Sigmoid colon (tissue), 7 donors: ENCODE measurements around the gene SLC3A2. TPM values are rescaled to one million over a fixed set of nuclear protein-coding genes. Genes with fewer than 3 reads are reported as not detected.
"Not testable (repeated sequence)": the region's sequence is repeated elsewhere in the genome, so short reads cannot be mapped to it uniquely, and the experiment has no call there.

Source experiments
- DNase-seq: peaks from one replicate; pipeline ENCODE4 v3.0.0-alpha.2; 2019
- H3K27ac ChIP-seq, 4 donors: fragments of 200-600 bp; sonication (generic); one replicate each; pipeline ENCODE4 v1.5.1; 2016 to 2019; ENCODE audit warnings: mild to moderate bottlenecking in 1 of 4
- H3K27me3 ChIP-seq, 3 donors: fragments of 200-600 bp; sonication (generic); one replicate each; pipeline ENCODE4 v1.5.1; 2019; ENCODE audit warnings: mild to moderate bottlenecking in 1 of 3
- H3K36me3 ChIP-seq, 4 donors: fragments of 200-600 bp; sonication (generic); one replicate each; pipeline ENCODE4 v1.5.1; 2016 to 2019
- H3K4me1 ChIP-seq, 4 donors: fragments of 200-600 bp; sonication (generic); one replicate each; pipeline ENCODE4 v1.5.1; 2017 to 2019
- H3K4me3 ChIP-seq, 4 donors: fragments of 200-600 bp; sonication (generic); one replicate each; pipeline ENCODE4 v1.5.1; 2017 to 2019; ENCODE audit warnings: mild to moderate bottlenecking in 2 of 4, moderate library complexity in 1 of 4
- H3K9me3 ChIP-seq, 4 donors: fragments of 200-600 bp in 3 of 4; sonication (generic) in 3 of 4; one replicate each; pipeline versions ENCODE4 v1.5.1 to v1.6.1; 2013 to 2019
- CTCF ChIP-seq, 4 experiments: fragments of 450-650 bp in 3 of 4; fragments of 200-600 bp in 1 of 4; IDR thresholded peaks; one replicate each; pipeline ENCODE4 v1.5.1; 2016 to 2019; ENCODE audit warnings: antibody characterized with exemption in 4 of 4, mild to moderate bottlenecking in 3 of 4, moderate library complexity in 2 of 4
- EP300 ChIP-seq, 4 donors: sonication (generic); formaldehyde crosslinking; IDR thresholded peaks; one replicate each; pipeline ENCODE4 v1.6.1; 2017; ENCODE audit warnings: antibody characterized with exemption in 4 of 4
- POLR2A ChIP-seq, 2 donors: fragments of 450-650 bp; IDR thresholded peaks; one replicate each; pipeline ENCODE4 v1.6.1; 2016; ENCODE audit warnings: antibody characterized with exemption in 2 of 2, mild to moderate bottlenecking in 2 of 2, moderate library complexity in 2 of 2
- POLR2AphosphoS5 ChIP-seq, 4 donors: sonication (generic); formaldehyde crosslinking; IDR thresholded peaks; one replicate each; pipeline ENCODE4 v1.6.1; 2017; ENCODE audit warnings: antibody characterized with exemption in 4 of 4
- WGBS, 2 donors: extraction: QIAGEN DNeasy Blood & Tissue Kit; methylation state at CpG; one replicate each; pipeline ENCODE4 v1.1.7; 2013; 5-methylcytosine and 5-hydroxymethylcytosine counted together
- intact Hi-C: fragments of 100-400 bp; cut with DNase I; formaldehyde crosslinking; loops from one replicate; pipeline ENCODE4 v1.15.1; 2023
- polyA plus RNA-seq, 3 donors: library from polyadenylated mRNA; stranded (reverse); fragments of 200-250 nt; gene quantifications; one replicate each; pipeline ENCODE4 v1.2.3, GENCODE V29; 2013
- small RNA-seq, 3 donors: library from RNA; depleted of rRNA; stranded (forward); fragments of <200 nt; gene quantifications; one replicate each; pipeline ENCODE3, GENCODE V24; 2016
- total RNA-seq, 4 donors: library from RNA; depleted of rRNA; stranded (reverse); fragments of >200 nt; gene quantifications; one replicate each; pipeline ENCODE4 v1.1.0, GENCODE V29; 2016
- donor health status: healthy with polysubstance abuse.
- donor health status: Bipolar disorder and iron deficiency.
- donor health status: healthy.

Gene SLC3A2
- total and polyA plus RNA-seq, 7 donors, result 16.8 to 128 (median 47.9) TPM

DNA sequence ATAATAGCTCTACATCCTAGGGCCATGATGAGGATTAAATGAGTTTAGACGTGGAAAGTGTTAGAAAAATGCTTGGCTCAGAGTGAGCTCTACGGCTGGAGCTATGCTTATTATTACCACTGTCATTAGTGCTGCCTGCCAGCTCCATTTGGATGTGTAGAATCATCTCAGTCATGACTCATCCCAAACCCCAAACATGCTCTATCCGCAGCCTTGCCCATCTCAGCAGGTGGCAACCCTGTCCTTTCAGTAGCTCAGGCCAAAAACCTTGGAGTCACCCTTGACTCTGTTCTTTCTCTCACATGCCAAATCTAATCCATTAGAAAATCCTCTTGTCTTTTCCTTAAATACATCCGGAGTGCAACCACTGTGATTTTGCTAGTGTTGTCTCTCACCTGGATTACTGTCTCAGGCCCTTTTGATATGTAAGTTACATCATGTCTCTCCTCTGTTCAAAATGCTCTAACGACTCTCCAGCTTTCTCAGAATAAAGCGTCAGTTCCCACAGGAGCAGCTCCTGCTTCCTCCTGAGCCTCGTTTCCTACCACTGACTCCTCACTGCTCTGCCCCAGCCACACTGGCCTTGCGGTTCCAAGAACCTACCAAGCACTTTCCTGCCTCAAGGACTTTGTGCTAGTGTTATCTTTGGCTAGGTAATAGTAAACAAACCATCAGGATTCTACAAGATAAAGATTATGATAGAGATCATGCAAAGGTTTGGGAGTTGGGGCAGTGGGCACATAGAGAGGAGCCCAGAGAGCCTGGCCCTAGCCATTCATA is 51.0 kb downstream of the SLC3A2 start:
- WGBS, 2 donors, result 46 to 65% methylated on average over 8 of the region's 8 CpGs

GRCh38 chr11:62933285-62933684 is 52.6 kb downstream of the SLC3A2 start:
- Histone ChIP-seq H3K27ac (no peak overlapping the region), H3K27me3 (no peaks in the 10 kb centered on the region), H3K36me3 (no peaks in the 10 kb centered on the region), H3K4me3 (no peak overlapping the region), H3K4me1 (no peaks in the 10 kb centered on the region), H3K9me3 (no peaks in the 10 kb centered on the region)
- TF ChIP-seq EP300 (IDR thresholded peaks at IDR 0.05) (no peak), POLR2A (IDR thresholded peaks at IDR 0.05) (no peak)
- WGBS, 2 donors, result 51 to 77% methylated on average over 13 of the region's 13 CpGs
- DNase-seq, result no peak
- intact Hi-C loops, result no loop called here

More for the DNA sequence above, 51.0 kb downstream of the SLC3A2 start:
- H3K27ac ChIP-seq, result no peak overlapping the region
- no peaks in the 10 kb centered on the region for H3K36me3 ChIP-seq
- peaks cover 7 to 10% (median 9%) of the 10 kb centered on the region in 3 donors for H3K27me3 ChIP-seq
- DNase-seq, result no peak
- H3K4me3 ChIP-seq, result no peak overlapping the region
- H3K4me1 ChIP-seq, result peaks cover 0 to 4% (median 3%) of the 10 kb centered on the region in 4 donors
- TF ChIP-seq EP300 (IDR thresholded peaks at IDR 0.05) (no peak), POLR2A (IDR thresholded peaks at IDR 0.05) (no peak), POLR2AphosphoS5 (IDR thresholded peaks at IDR 0.05) (no peak), CTCF (IDR thresholded peaks at IDR 0.05) (no peak)
- no peaks in the 10 kb centered on the region for H3K9me3 ChIP-seq
- intact Hi-C loops, result no loop called here

DNA sequence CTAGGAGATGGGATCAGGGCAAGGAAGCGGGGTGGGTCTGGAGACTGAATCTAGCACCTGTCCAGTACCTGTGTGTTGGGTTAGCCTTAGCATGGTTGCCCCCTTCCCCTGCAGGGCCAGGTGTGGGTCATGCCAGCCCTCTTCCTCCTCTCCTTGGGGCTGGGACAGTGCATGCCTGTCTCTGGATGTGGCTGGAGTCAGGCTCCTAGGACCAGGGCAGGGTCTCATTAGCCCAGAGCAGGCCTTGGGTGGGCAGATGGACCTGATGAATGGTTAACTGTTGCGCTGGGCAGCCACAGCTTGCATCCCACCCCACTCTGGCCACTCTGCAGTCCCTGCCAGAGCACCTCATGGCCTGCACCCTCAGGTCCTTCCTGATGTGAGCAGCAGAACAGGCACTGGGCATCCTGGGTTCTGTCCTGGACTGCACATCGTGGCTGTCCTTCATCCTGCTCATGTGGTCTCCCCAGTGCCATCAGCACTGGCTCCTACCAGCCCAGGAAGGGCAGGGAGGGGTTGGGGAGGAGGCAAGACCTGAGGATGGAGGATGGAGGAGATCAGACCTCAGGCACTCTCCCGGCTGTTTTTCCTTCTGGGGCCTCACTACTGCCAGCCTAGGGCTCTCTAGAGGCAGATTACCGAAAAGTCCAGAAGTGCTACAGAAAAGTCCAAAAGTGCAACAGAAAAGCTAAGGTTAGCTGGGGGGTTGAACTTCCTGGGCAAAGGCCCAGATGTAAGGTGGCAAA is 53.2 kb downstream of the SLC3A2 start:
- Histone ChIP-seq H3K36me3 (no peaks in the 10 kb centered on the region), H3K27ac (no peak overlapping the region), H3K9me3 (no peaks in the 10 kb centered on the region), H3K27me3 (no peaks in the 10 kb centered on the region), H3K4me3 (no peak overlapping the region), H3K4me1 (no peaks in the 10 kb centered on the region)
- intact Hi-C loops, result no loop called here
- WGBS, 2 donors, result 92% methylated on average over 5 of the region's 5 CpGs
- TF ChIP-seq EP300 (IDR thresholded peaks at IDR 0.05), result no peak
- no peak for TF ChIP-seq CTCF (IDR thresholded peaks at IDR 0.05)
- no peak for TF ChIP-seq POLR2A (IDR thresholded peaks at IDR 0.05)
- TF ChIP-seq POLR2AphosphoS5 (IDR thresholded peaks at IDR 0.05), result no peak
- no peak for DNase-seq

DNA sequence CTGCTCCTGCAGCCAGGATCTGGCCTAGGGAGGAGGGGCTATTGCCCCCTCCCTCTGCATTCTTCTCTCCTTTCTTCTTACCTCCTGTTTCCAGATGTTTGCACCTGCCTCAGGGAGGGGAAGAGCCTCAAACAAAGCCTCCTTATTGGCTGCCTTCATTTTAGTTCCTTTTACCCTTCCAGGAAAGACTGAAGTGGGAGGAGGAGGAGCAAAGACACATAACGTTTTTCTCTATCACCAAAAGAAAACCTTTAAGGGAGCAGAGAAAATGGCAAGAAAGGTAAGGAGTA is 53.7 kb downstream of the SLC3A2 start:
- H3K27ac ChIP-seq, result no peak overlapping the region
- no peaks in the 10 kb centered on the region for H3K36me3 ChIP-seq
- H3K4me3 ChIP-seq, result no peak overlapping the region
- WGBS, 2 donors, result 27 to 33% methylated on average over 1 of the region's 1 CpG
- H3K9me3 ChIP-seq, result no peaks in the 10 kb centered on the region
- no peak for TF ChIP-seq POLR2A (IDR thresholded peaks at IDR 0.05)
- no peak for TF ChIP-seq CTCF (IDR thresholded peaks at IDR 0.05)
- no peak for TF ChIP-seq POLR2AphosphoS5 (IDR thresholded peaks at IDR 0.05)
- no peak for TF ChIP-seq EP300 (IDR thresholded peaks at IDR 0.05)
- H3K27me3 ChIP-seq, result no peaks in the 10 kb centered on the region
- no peaks in the 10 kb centered on the region for H3K4me1 ChIP-seq
- intact Hi-C loops, result no loop called here
- DNase-seq, result no peak

DNA sequence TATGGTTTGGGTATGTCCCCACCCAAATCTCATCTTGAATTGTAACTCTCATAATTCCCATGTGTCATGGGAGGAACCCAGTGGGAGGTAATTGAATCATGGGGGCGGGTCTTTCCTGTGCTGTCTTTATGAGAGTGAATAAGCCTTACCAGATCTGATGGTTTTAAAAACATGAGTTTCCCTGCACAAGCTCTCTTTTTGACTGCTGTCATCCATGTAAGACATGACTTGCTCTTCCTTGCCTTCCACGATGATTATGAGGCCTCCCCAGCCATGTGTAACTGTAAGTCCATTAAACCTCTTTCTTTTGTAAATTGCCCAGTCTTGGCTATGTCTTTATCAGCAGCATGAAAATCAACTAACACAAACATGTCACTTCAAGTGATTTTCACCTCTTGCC is 56.8 kb downstream of the SLC3A2 start:
- H3K27ac ChIP-seq, H3K4me3 ChIP-seq, H3K9me3 ChIP-seq, H3K36me3 ChIP-seq, DNase-seq, intact Hi-C loops, H3K4me1 ChIP-seq, H3K27me3 ChIP-seq: not testable (repeated sequence)
- 81 to 94% methylated on average over 2 of the region's 2 CpGs for WGBS, 2 donors

Small RNAs within 50 kb of the gene (small RNA-seq; reads per million reads assigned to genes)
- gene RF00099 (0 reads per million in 3 donors), gene RN7SL259P (0 reads per million in 3 donors), gene SNORD22 (0 reads per million in 3 donors), gene SNORD26 (0 reads per million in 3 donors), gene SNORD27 (0 reads per million in 3 donors), gene SNORD28 (0 reads per million in 3 donors), gene SNORD30 (485 to 1,563 (median 1,418) reads per million in 3 donors)

Other genes with a start within 250 kb of the SLC3A2 start
- 100 to 1,000 TPM in 1 of 4 donors, 10 to 100 TPM in 3; 67.4 to 111 (median 77.9) TPM for gene GANAB, start 234.3 kb upstream of the SLC3A2 start, total RNA-seq
- gene GANAB, start 234.3 kb upstream of the SLC3A2 start, polyA plus RNA-seq, result 100 to 1,000 TPM in 1 of 3 donors, 10 to 100 TPM in 2; 12.6 to 163 (median 37.9) TPM
- 10 to 100 TPM; 11.2 to 13.2 (median 12.1) TPM for gene INTS5, start 227.6 kb upstream of the SLC3A2 start, total RNA-seq
- 10 to 100 TPM in 1 of 3 donors, 1 to 10 TPM in 2; 7.8 to 14.8 (median 8.8) TPM for gene INTS5, start 227.6 kb upstream of the SLC3A2 start, polyA plus RNA-seq
- gene C11orf98, start 215.7 kb upstream of the SLC3A2 start, total RNA-seq, result 10 to 100 TPM; 24.6 to 47.4 (median 26.9) TPM
- 100 to 1,000 TPM; 166 to 183 (median 176) TPM for gene C11orf98, start 215.7 kb upstream of the SLC3A2 start, polyA plus RNA-seq
- 1 to 10 TPM; 2.9 to 6.1 (median 4.0) TPM for gene CSKMT, start 215.6 kb upstream of the SLC3A2 start, total RNA-seq
- gene CSKMT, start 215.6 kb upstream of the SLC3A2 start, polyA plus RNA-seq, result 10 to 100 TPM in 1 of 3 donors, 1 to 10 TPM in 2; 1.2 to 19.4 (median 4.9) TPM
- 1 to 10 TPM; 4.9 to 9.7 (median 8.2) TPM for gene UQCC3, start 209.2 kb upstream of the SLC3A2 start, total RNA-seq
- 10 to 100 TPM; 15.8 to 19.8 (median 18.0) TPM for gene UQCC3, start 209.2 kb upstream of the SLC3A2 start, polyA plus RNA-seq
- gene LBHD1, start 208.6 kb upstream of the SLC3A2 start, total RNA-seq, result 1 to 10 TPM; 2.0 to 4.1 (median 3.7) TPM
- gene LBHD1, start 208.6 kb upstream of the SLC3A2 start, polyA plus RNA-seq, result 10 to 100 TPM in 1 of 3 donors, 1 to 10 TPM in 2; 3.0 to 12.9 (median 5.8) TPM
- gene UBXN1, start 201.8 kb upstream of the SLC3A2 start, total RNA-seq, result 100 to 1,000 TPM; 174 to 298 (median 199) TPM
- gene UBXN1, start 201.8 kb upstream of the SLC3A2 start, polyA plus RNA-seq, result 100 to 1,000 TPM; 132 to 188 (median 174) TPM
- 10 to 100 TPM; 28.5 to 40.4 (median 32.1) TPM for gene LRRN4CL, start 191.4 kb upstream of the SLC3A2 start, total RNA-seq
- gene LRRN4CL, start 191.4 kb upstream of the SLC3A2 start, polyA plus RNA-seq, result 1 to 10 TPM in 2 of 3 donors, under 1 TPM in 1; 0.23 to 3.1 (median 3.0) TPM
- 10 to 100 TPM; 35.5 to 69.8 (median 50.2) TPM for gene BSCL2, start 173.5 kb upstream of the SLC3A2 start, total RNA-seq
- gene BSCL2, start 173.5 kb upstream of the SLC3A2 start, polyA plus RNA-seq, result 10 to 100 TPM; 18.0 to 72.3 (median 27.0) TPM
- gene GNG3, start 173.2 kb upstream of the SLC3A2 start, total RNA-seq, result 1 to 10 TPM in 3 of 4 donors, not detected in 1; 1.4 to 5.0 (median 2.8) TPM
- gene GNG3, start 173.2 kb upstream of the SLC3A2 start, polyA plus RNA-seq, result 1 to 10 TPM in 2 of 3 donors, not detected in 1; 1.2 to 2.7 TPM
- 10 to 100 TPM; 22.9 to 30.7 (median 25.3) TPM for gene HNRNPUL2, start 153.4 kb upstream of the SLC3A2 start, total RNA-seq
- gene HNRNPUL2, start 153.4 kb upstream of the SLC3A2 start, polyA plus RNA-seq, result 10 to 100 TPM; 36.6 to 54.3 (median 37.5) TPM
- gene TTC9C, start 152.4 kb upstream of the SLC3A2 start, total RNA-seq, result 10 to 100 TPM; 21.9 to 39.9 (median 24.2) TPM
- gene TTC9C, start 152.4 kb upstream of the SLC3A2 start, polyA plus RNA-seq, result 10 to 100 TPM; 27.6 to 30.4 (median 27.7) TPM
- gene ZBTB3, start 126.7 kb upstream of the SLC3A2 start, total RNA-seq, result 10 to 100 TPM in 1 of 4 donors, 1 to 10 TPM in 3; 6.6 to 12.1 (median 7.7) TPM
- gene ZBTB3, start 126.7 kb upstream of the SLC3A2 start, polyA plus RNA-seq, result 1 to 10 TPM; 1.2 to 5.0 (median 1.8) TPM
- 10 to 100 TPM; 42.7 to 59.5 (median 53.6) TPM for gene POLR2G, start 119.3 kb upstream of the SLC3A2 start, total RNA-seq
- gene POLR2G, start 119.3 kb upstream of the SLC3A2 start, polyA plus RNA-seq, result 100 to 1,000 TPM in 1 of 3 donors, 10 to 100 TPM in 2; 73.5 to 111 (median 95.5) TPM
- gene TAF6L, start 109.5 kb upstream of the SLC3A2 start, total RNA-seq, result 10 to 100 TPM; 13.2 to 20.1 (median 16.7) TPM
- gene TAF6L, start 109.5 kb upstream of the SLC3A2 start, polyA plus RNA-seq, result 10 to 100 TPM in 1 of 3 donors, 1 to 10 TPM in 2; 3.0 to 20.7 (median 9.0) TPM
- gene TMEM179B, start 93.5 kb upstream of the SLC3A2 start, total RNA-seq, result 10 to 100 TPM; 38.2 to 49.6 (median 43.0) TPM
- gene TMEM179B, start 93.5 kb upstream of the SLC3A2 start, polyA plus RNA-seq, result 10 to 100 TPM; 27.0 to 63.9 (median 38.4) TPM
- 10 to 100 TPM; 16.0 to 27.1 (median 24.1) TPM for gene TMEM223, start 88.9 kb upstream of the SLC3A2 start, total RNA-seq
- gene TMEM223, start 88.9 kb upstream of the SLC3A2 start, polyA plus RNA-seq, result 10 to 100 TPM in 2 of 3 donors, 1 to 10 TPM in 1; 9.0 to 30.9 (median 15.5) TPM
- 10 to 100 TPM; 33.2 to 68.1 (median 43.0) TPM for gene NXF1, start 75.5 kb upstream of the SLC3A2 start, total RNA-seq
- gene NXF1, start 75.5 kb upstream of the SLC3A2 start, polyA plus RNA-seq, result 10 to 100 TPM; 20.3 to 63.3 (median 22.8) TPM
- gene STX5, start 48.8 kb upstream of the SLC3A2 start, total RNA-seq, result 10 to 100 TPM; 27.1 to 37.8 (median 31.2) TPM
- 10 to 100 TPM; 27.8 to 31.2 (median 28.9) TPM for gene STX5, start 48.8 kb upstream of the SLC3A2 start, polyA plus RNA-seq
- gene TEX54, start 48.1 kb upstream of the SLC3A2 start, total RNA-seq, result 1 to 10 TPM in 1 of 4 donors, not detected in 3; 2.1 TPM
- not detected for gene TEX54, start 48.1 kb upstream of the SLC3A2 start, polyA plus RNA-seq
- 10 to 100 TPM; 22.8 to 39.7 (median 34.7) TPM for gene WDR74, start 41.3 kb upstream of the SLC3A2 start, total RNA-seq
- 10 to 100 TPM; 11.6 to 47.6 (median 24.0) TPM for gene WDR74, start 41.3 kb upstream of the SLC3A2 start, polyA plus RNA-seq
- under 1 TPM; 0.16 to 0.55 (median 0.38) TPM for gene CHRM1, start 40.5 kb downstream of the SLC3A2 start, total RNA-seq
- under 1 TPM in 1 of 3 donors, not detected in 2; 0.60 TPM for gene CHRM1, start 40.5 kb downstream of the SLC3A2 start, polyA plus RNA-seq
- not detected for gene SLC22A6, start 104.1 kb downstream of the SLC3A2 start, total RNA-seq
- not detected for gene SLC22A6, start 104.1 kb downstream of the SLC3A2 start, polyA plus RNA-seq
- gene SLC22A8, start 134.9 kb downstream of the SLC3A2 start, total RNA-seq, result not detected
- gene SLC22A8, start 134.9 kb downstream of the SLC3A2 start, polyA plus RNA-seq, result not detected